HG02759 (cell line): ENCODE data around the gene TMEM89.
A peak's percentile ranks its signal among the peaks of the same experiment; 100 is the strongest.

Experiments
- ATAC-seq: cut with Tn5 transposase; IDR thresholded peaks from one replicate; pipeline ENCODE4 v1.9.1; 2021; ENCODE audit warnings: mild to moderate bottlenecking, moderate library complexity; ENCODE audit not compliant: unreplicated experiment

Gene TMEM89

GRCh38 chr3:48644898-48645760 lies 23.6 kb upstream of the TMEM89 start:
- ATAC-seq = no peak

GRCh38 chr3:48642605-48643004 lies 21.0 kb upstream of the TMEM89 start:
- ATAC-seq = no peak

- ATAC-seq = no peak
Observed at GRCh38 chr3:48641396-48641795, 19.8 kb upstream of the TMEM89 start.

GRCh38 chr3:48639944-48640606 lies 18.5 kb upstream of the TMEM89 start:
- no peak for ATAC-seq

- ATAC-seq = no peak
Observed at GRCh38 chr3:48637305-48637704, 15.7 kb upstream of the TMEM89 start.

GRCh38 chr3:48636149-48636655 lies 14.6 kb upstream of the TMEM89 start:
- no peak for ATAC-seq

- ATAC-seq = peak; percentile 92
Observed at GRCh38 chr3:48635222-48636021, 13.9 kb upstream of the TMEM89 start, which contains the start of gene SLC26A6. Gene SLC26A6 (minus strand): TSS chr3:48635461. CDS start chr3:48635393, 68 bp downstream.

- peak; percentile 22 for ATAC-seq
Observed at GRCh38 chr3:48634661-48635221, 13.2 kb upstream of the TMEM89 start.

GRCh38 chr3:48633743-48634142 lies 12.2 kb upstream of the TMEM89 start:
- no peak for ATAC-seq

GRCh38 chr3:48633256-48633655 lies 11.7 kb upstream of the TMEM89 start:
- no peak for ATAC-seq

GRCh38 chr3:48631516-48632448 lies 10.2 kb upstream of the TMEM89 start:
- no peak for ATAC-seq

- ATAC-seq = no peak
Observed at GRCh38 chr3:48630833-48631232, 9.3 kb upstream of the TMEM89 start.

GRCh38 chr3:48630407-48630806 lies 8.8 kb upstream of the TMEM89 start:
- ATAC-seq = no peak

- no peak for ATAC-seq
Observed at GRCh38 chr3:48629894-48630293, 8.3 kb upstream of the TMEM89 start.

GRCh38 chr3:48628277-48629017 lies 6.9 kb upstream of the TMEM89 start:
- ATAC-seq = no peak

GRCh38 chr3:48625600-48625999 lies 4.0 kb upstream of the TMEM89 start:
- ATAC-seq = no peak

- ATAC-seq = no peak
Observed at GRCh38 chr3:48624767-48625166, 3.2 kb upstream of the TMEM89 start.

GRCh38 chr3:48623851-48624547 lies 2.4 kb upstream of the TMEM89 start:
- no peak for ATAC-seq
